Muscle of leg (tissue), 11 donors: ENCODE measurements around the gene PNMA8A. TPM values are rescaled to one million over a fixed set of nuclear protein-coding genes. Genes with fewer than 3 reads are reported as not detected.

Experiments used
- DNase-seq: peaks from one replicate; pipeline ENCODE4 v3.0.0; 2013
- H3K27ac ChIP-seq: one replicate; pipeline ENCODE4 v1.5.1; 2013; ENCODE audit warnings: mild to moderate bottlenecking, low read length, control low read depth
- H3K27me3 ChIP-seq: one replicate; pipeline ENCODE4 v1.6.1; 2013; ENCODE audit warnings: low read length; ENCODE audit not compliant: control insufficient read depth, insufficient read depth
- H3K36me3 ChIP-seq: one replicate; pipeline ENCODE4 v1.6.1; 2013; ENCODE audit warnings: low read length; ENCODE audit not compliant: control insufficient read depth, insufficient read depth
- H3K4me1 ChIP-seq: one replicate; pipeline ENCODE4 v1.6.1; 2013; ENCODE audit warnings: low read length; ENCODE audit not compliant: control insufficient read depth, insufficient read depth
- H3K4me3 ChIP-seq: one replicate; pipeline ENCODE4 v1.5.1; 2013; ENCODE audit warnings: low read length, control low read depth
- H3K9me3 ChIP-seq: replicated peaks from 2 replicates; pipeline ENCODE4 v1.6.1; 2013; ENCODE audit warnings: low read depth, low read length; ENCODE audit not compliant: control insufficient read depth
- WGBS: methylation state at CpG from one replicate; pipeline ENCODE4 v1.1.5; 2013; ENCODE audit warnings: missing lambda C conversion rate; ENCODE audit not compliant: insufficient coverage; 5-methylcytosine and 5-hydroxymethylcytosine counted together
- polyA plus RNA-seq, 8 donors: library from polyadenylated mRNA; unstranded; fragments of 120-200 nt; gene quantifications; one replicate each; pipeline versions ENCODE4 v1.2.1 to v1.2.3, GENCODE V29; 2013; ENCODE audit warnings: inconsistent platforms in 1 of 8, low replicate concordance in 1 of 8; ENCODE audit not compliant: insufficient read length in 8 of 8, insufficient read depth in 1 of 8
- total RNA-seq: library from RNA; stranded (reverse); fragments of 120-200 nt; gene quantifications from one replicate; pipeline ENCODE4 v1.2.4, GENCODE V29; 2013

PNMA8A gene
- total and polyA plus RNA-seq, 9 donors: 34.2 to 63.9 (median 54.1) TPM

- Histone ChIP-seq H3K9me3 (no peaks in the 10 kb centered on the region), H3K27ac (no peak overlapping the region), H3K4me1 (peaks cover 17% of the 10 kb centered on the region), H3K4me3 (no peak overlapping the region), H3K36me3 (no peaks in the 10 kb centered on the region), H3K27me3 (no peaks in the 10 kb centered on the region)
- 76% methylated on average over 5 of the region's 7 CpGs for WGBS
- no peak for DNase-seq
Observed at GRCh38 chr19:46420056-46420455, 51.3 kb downstream of the PNMA8A start.

Other genes starting within 250 kb of the PNMA8A start
- not detected for gene IGFL1, start 241.8 kb downstream of the PNMA8A start, total RNA-seq
- 1 to 10 TPM in 1 of 8 donors, under 1 TPM in 1, not detected in 6; 0.43 to 1.3 TPM for gene IGFL1, start 241.8 kb downstream of the PNMA8A start, polyA plus RNA-seq
- gene HIF3A, start 174.5 kb downstream of the PNMA8A start, total RNA-seq: 93.6 TPM
- 100 to 1,000 TPM; 114 to 312 (median 196) TPM for gene HIF3A, start 174.5 kb downstream of the PNMA8A start, polyA plus RNA-seq
- gene PPP5C, start 124.5 kb downstream of the PNMA8A start, total RNA-seq: 42.6 TPM
- 10 to 100 TPM; 58.5 to 71.7 (median 61.3) TPM for gene PPP5C, start 124.5 kb downstream of the PNMA8A start, polyA plus RNA-seq
- 73.9 TPM for gene CCDC8, start 58.0 kb downstream of the PNMA8A start, total RNA-seq
- gene CCDC8, start 58.0 kb downstream of the PNMA8A start, polyA plus RNA-seq: 10 to 100 TPM; 63.9 to 95.3 (median 79.0) TPM
- gene PNMA8C, start 42.6 kb downstream of the PNMA8A start, total RNA-seq: 0.44 TPM
- gene PNMA8C, start 42.6 kb downstream of the PNMA8A start, polyA plus RNA-seq: under 1 TPM; 0.18 to 0.53 (median 0.33) TPM
- gene PNMA8B, start 24.3 kb upstream of the PNMA8A start, total RNA-seq: 3.5 TPM
- 1 to 10 TPM; 1.8 to 4.3 (median 3.4) TPM for gene PNMA8B, start 24.3 kb upstream of the PNMA8A start, polyA plus RNA-seq
- 70.8 TPM for gene CALM3, start 129.8 kb upstream of the PNMA8A start, total RNA-seq
- gene CALM3, start 129.8 kb upstream of the PNMA8A start, polyA plus RNA-seq: 100 to 1,000 TPM; 191 to 288 (median 244) TPM
- gene PTGIR, start 153.5 kb upstream of the PNMA8A start, total RNA-seq: 2.7 TPM
- gene PTGIR, start 153.5 kb upstream of the PNMA8A start, polyA plus RNA-seq: 1 to 10 TPM; 1.9 to 4.3 (median 3.3) TPM
- not detected for gene GNG8, start 164.6 kb upstream of the PNMA8A start, total RNA-seq
- gene GNG8, start 164.6 kb upstream of the PNMA8A start, polyA plus RNA-seq: 1 to 10 TPM in 2 of 8 donors, under 1 TPM in 2, not detected in 4; 0.70 to 2.7 (median 0.89) TPM
- 14.6 TPM for gene DACT3, start 189.6 kb upstream of the PNMA8A start, total RNA-seq
- 10 to 100 TPM; 11.5 to 28.9 (median 19.8) TPM for gene DACT3, start 189.6 kb upstream of the PNMA8A start, polyA plus RNA-seq
- gene PRKD2, start 245.6 kb upstream of the PNMA8A start, total RNA-seq: 12.1 TPM
- gene PRKD2, start 245.6 kb upstream of the PNMA8A start, polyA plus RNA-seq: 10 to 100 TPM; 19.6 to 29.8 (median 24.1) TPM